A549 (cell line): ENCODE measurements around the gene ATP7B.

Experiments
- CHD2 ChIP-seq: fragments of 150-350 bp; IDR thresholded peaks from 2 replicates; pipeline ENCODE4 v1.6.1; 2014; ENCODE audit warnings: low read length; ENCODE audit not compliant: partially characterized antibody
- CHD4 ChIP-seq: fragments of 200-600 bp; sonication (generic); IDR thresholded peaks from 2 replicates; pipeline ENCODE4 v1.6.1; 2016; ENCODE audit warnings: antibody characterized with exemption, mild to moderate bottlenecking, borderline replicate concordance
- KDM1A ChIP-seq: fragments of 200-600 bp; sonication (generic); IDR thresholded peaks from 2 replicates; pipeline ENCODE4 v1.6.1; 2016; ENCODE audit warnings: low read depth, mild to moderate bottlenecking
- POLR2A ChIP-seq: IDR thresholded peaks from 2 replicates; pipeline ENCODE4 v1.6.1; 2012; ENCODE audit warnings: mild to moderate bottlenecking, low read length
- POLR2AphosphoS2 ChIP-seq: conservative IDR thresholded peaks from 2 replicates; pipeline ENCODE4 v1.6.1; 2012; ENCODE audit warnings: low read length, improper control_type of control experiment, inconsistent platforms
- TF ChIP-seq, protein P1 (sequence below): fragments of >200 bp; sonication (Bioruptor Twin); formaldehyde crosslinking; IDR thresholded peaks from 3 replicates; pipeline ENCODE4 v1.5.1; 2016
- TF ChIP-seq, protein P2 (sequence below): IDR thresholded peaks from 2 replicates; pipeline ENCODE4 v1.6.1; 2012
- TF ChIP-seq, protein P3 (sequence below): fragments of 150-350 bp; IDR thresholded peaks from 2 replicates; pipeline ENCODE4 v1.6.1; 2014; ENCODE audit warnings: low read depth, mild to moderate bottlenecking, low read length

DNA sequence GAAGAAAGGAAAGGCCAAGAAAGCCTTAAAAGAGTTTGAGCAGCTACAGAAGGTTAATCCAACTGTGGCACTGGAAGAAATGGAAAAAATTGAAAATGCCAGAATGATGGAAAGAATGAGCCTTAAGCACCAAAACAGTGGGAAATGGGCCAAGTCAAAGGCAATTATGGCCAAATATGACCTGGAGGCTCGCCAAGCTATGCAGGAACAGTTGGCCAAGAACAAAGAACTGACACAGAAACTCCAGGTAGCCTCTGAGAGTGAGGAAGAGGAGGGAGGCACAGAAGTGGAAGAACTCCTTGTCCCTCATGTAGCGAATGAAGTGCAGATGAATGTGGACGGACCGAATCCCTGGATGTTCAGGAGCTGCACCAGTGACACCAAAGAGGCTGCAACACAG lies 18.3 kb upstream of the ATP7B start:
- TF ChIP-seq, protein P1, sequence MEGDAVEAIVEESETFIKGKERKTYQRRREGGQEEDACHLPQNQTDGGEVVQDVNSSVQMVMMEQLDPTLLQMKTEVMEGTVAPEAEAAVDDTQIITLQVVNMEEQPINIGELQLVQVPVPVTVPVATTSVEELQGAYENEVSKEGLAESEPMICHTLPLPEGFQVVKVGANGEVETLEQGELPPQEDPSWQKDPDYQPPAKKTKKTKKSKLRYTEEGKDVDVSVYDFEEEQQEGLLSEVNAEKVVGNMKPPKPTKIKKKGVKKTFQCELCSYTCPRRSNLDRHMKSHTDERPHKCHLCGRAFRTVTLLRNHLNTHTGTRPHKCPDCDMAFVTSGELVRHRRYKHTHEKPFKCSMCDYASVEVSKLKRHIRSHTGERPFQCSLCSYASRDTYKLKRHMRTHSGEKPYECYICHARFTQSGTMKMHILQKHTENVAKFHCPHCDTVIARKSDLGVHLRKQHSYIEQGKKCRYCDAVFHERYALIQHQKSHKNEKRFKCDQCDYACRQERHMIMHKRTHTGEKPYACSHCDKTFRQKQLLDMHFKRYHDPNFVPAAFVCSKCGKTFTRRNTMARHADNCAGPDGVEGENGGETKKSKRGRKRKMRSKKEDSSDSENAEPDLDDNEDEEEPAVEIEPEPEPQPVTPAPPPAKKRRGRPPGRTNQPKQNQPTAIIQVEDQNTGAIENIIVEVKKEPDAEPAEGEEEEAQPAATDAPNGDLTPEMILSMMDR, result no peak
- TF ChIP-seq KDM1A, result no peak
- TF ChIP-seq POLR2A, result no peak
- no peak for TF ChIP-seq POLR2AphosphoS2
- TF ChIP-seq CHD2, result no peak
- TF ChIP-seq, protein P2, sequence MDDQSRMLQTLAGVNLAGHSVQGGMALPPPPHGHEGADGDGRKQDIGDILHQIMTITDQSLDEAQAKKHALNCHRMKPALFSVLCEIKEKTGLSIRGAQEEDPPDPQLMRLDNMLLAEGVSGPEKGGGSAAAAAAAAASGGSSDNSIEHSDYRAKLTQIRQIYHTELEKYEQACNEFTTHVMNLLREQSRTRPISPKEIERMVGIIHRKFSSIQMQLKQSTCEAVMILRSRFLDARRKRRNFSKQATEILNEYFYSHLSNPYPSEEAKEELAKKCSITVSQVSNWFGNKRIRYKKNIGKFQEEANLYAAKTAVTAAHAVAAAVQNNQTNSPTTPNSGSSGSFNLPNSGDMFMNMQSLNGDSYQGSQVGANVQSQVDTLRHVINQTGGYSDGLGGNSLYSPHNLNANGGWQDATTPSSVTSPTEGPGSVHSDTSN, result no peak
- no peak for TF ChIP-seq CHD4
- TF ChIP-seq, protein P3, sequence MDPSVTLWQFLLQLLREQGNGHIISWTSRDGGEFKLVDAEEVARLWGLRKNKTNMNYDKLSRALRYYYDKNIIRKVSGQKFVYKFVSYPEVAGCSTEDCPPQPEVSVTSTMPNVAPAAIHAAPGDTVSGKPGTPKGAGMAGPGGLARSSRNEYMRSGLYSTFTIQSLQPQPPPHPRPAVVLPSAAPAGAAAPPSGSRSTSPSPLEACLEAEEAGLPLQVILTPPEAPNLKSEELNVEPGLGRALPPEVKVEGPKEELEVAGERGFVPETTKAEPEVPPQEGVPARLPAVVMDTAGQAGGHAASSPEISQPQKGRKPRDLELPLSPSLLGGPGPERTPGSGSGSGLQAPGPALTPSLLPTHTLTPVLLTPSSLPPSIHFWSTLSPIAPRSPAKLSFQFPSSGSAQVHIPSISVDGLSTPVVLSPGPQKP, result no peak
